HFFc6 (cell line): ENCODE measurements around the gene TSHZ1. TPM values are rescaled to one million over a fixed set of nuclear protein-coding genes. Genes with fewer than 3 reads are reported as not detected.

Experiments used
- DNase-seq: peaks from one replicate; pipeline ENCODE4 v3.0.0-alpha.2; 2018
- H3K27ac Mint-ChIP-seq: 2 replicates; pipeline ENCODE4 v1.8.0; 2020; ENCODE audit warnings: mild to moderate bottlenecking, mixed read lengths
- H3K27me3 Mint-ChIP-seq: 2 replicates; pipeline ENCODE4 v1.8.0; 2021; ENCODE audit warnings: mild to moderate bottlenecking, moderate library complexity, mixed read lengths; ENCODE audit not compliant: insufficient read depth
- H3K36me3 Mint-ChIP-seq: 2 replicates; pipeline ENCODE4 v1.8.0; 2021; ENCODE audit warnings: low read depth, mixed read lengths
- H3K4me1 Mint-ChIP-seq: 2 replicates; pipeline ENCODE4 v1.8.0; 2020; ENCODE audit warnings: low read depth, mixed read lengths
- H3K4me3 Mint-ChIP-seq: 2 replicates; pipeline ENCODE4 v1.8.0; 2020; ENCODE audit warnings: mild to moderate bottlenecking, moderate library complexity, mixed read lengths
- H3K9me3 Mint-ChIP-seq: 2 replicates; pipeline ENCODE4 v1.8.0; 2020; ENCODE audit warnings: mild to moderate bottlenecking, mixed read lengths
- total RNA-seq, 6 experiments: library from RNA; stranded (reverse); fragmentation: NEBNext Ultra II Directional; extraction: Animal tissue kit (Norgen Biotek cat#: 25700); gene quantifications; 2 replicates in 1 of 6; 3 replicates in 5 of 6; pipeline ENCODE4 v1.2.3, GENCODE V29; 2021
- TF ChIP-seq, protein P1 (sequence below): fragments of 200-600 bp; sonication (generic); IDR thresholded peaks from 2 replicates; pipeline ENCODE4 v1.5.0; 2021; ENCODE audit warnings: antibody characterized with exemption, mild to moderate bottlenecking

Gene TSHZ1
- total RNA-seq, 6 experiments from 2014 or later: 18.6 to 25.0 (median 23.3) TPM

DNA sequence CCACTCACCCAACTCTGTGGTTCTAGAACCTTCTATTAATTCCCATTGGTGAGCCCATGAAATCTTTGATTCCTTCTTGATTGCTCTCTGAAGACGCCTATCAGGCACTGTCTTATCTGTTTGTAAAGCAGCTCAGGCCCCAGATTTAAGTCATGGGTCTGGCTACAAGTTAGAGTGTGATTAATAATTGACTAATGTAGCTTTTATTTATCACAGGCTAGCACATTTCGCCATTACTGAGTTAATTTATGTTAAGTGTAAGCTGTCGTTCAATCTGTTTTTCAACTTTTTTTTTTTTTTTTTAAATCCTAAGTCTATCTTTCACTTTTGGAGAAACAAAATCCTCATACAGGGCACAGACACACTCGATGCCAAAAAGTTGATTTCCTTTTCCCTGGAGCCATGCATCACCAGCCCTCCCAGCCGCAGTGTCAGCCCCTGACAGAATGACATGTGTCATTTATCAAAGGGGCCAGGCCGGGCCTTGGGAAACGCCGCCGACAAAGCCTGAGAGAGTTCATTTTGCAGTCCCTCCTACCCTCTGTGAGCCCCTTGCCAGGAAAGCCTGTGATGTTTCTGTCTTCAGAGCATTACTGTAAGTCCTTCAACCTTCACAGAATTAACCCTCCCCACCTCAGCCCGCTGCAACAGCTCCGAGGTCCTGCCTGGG lies 15.8 kb downstream of the TSHZ1 start:
- no peak for DNase-seq
- Mint-ChIP-seq H3K9me3 (no peaks in the 10 kb centered on the region), H3K4me1 (peaks cover 80% of the 10 kb centered on the region), H3K27ac (peak overlapping the region; percentile 90), H3K36me3 (peaks cover 15% of the 10 kb centered on the region), H3K27me3 (no peaks in the 10 kb centered on the region), H3K4me3 (peak overlapping the region; percentile 90)
- TF ChIP-seq, protein P1, sequence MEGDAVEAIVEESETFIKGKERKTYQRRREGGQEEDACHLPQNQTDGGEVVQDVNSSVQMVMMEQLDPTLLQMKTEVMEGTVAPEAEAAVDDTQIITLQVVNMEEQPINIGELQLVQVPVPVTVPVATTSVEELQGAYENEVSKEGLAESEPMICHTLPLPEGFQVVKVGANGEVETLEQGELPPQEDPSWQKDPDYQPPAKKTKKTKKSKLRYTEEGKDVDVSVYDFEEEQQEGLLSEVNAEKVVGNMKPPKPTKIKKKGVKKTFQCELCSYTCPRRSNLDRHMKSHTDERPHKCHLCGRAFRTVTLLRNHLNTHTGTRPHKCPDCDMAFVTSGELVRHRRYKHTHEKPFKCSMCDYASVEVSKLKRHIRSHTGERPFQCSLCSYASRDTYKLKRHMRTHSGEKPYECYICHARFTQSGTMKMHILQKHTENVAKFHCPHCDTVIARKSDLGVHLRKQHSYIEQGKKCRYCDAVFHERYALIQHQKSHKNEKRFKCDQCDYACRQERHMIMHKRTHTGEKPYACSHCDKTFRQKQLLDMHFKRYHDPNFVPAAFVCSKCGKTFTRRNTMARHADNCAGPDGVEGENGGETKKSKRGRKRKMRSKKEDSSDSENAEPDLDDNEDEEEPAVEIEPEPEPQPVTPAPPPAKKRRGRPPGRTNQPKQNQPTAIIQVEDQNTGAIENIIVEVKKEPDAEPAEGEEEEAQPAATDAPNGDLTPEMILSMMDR: no peak

GRCh38 chr18:75226956-75227316 lies 16.3 kb downstream of the TSHZ1 start:
- H3K27ac Mint-ChIP-seq: peak overlapping the region; percentile 90
- H3K36me3 Mint-ChIP-seq: peaks cover 15% of the 10 kb centered on the region
- peaks cover 75% of the 10 kb centered on the region for H3K4me1 Mint-ChIP-seq
- TF ChIP-seq, protein P1: no peak
- no peak for DNase-seq
- peak overlapping the region; percentile 90 for H3K4me3 Mint-ChIP-seq
- H3K9me3 Mint-ChIP-seq: no peaks in the 10 kb centered on the region
- H3K27me3 Mint-ChIP-seq: no peaks in the 10 kb centered on the region

DNA sequence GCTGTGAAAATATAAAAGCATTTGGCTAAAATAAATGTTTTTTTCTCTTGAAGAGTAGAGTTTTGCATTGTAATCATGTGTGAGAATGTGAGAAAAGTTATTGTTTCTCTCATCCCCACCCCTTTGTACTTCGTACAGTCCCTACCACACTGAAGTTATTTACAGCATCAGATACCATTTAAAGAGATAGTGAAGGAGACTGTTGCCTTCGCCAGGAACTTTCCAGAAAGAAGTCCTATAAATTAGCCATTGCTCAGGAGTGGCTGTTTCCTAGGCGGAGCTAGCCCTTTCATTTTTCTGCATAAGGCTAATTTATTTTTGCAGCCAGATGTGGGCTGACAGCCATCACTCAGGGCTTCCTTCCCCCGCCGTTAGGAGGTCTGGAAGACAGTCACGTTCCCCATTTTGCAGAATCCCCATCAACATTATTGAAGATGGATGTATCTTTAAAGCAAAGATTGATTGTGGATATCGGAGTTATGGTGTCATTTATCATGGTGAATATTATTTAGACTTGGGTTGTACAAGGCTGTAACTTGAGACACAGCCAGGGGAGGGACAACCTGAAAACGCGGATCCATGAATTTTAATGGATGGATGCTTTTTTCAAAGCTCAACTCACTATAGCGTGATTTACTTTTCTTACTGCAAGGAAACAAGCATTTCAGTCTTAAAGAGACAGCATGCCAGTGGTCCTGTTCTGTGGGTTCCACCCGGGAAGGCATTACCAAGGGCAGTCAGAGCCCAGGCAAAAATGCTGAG lies 17.1 kb downstream of the TSHZ1 start:
- Mint-ChIP-seq H3K4me1 (peaks cover 70% of the 10 kb centered on the region), H3K9me3 (no peaks in the 10 kb centered on the region), H3K27ac (peak overlapping the region; percentile 90), H3K36me3 (peaks cover 15% of the 10 kb centered on the region), H3K27me3 (no peaks in the 10 kb centered on the region), H3K4me3 (peak overlapping the region; percentile 90)
- DNase-seq: no peak
- TF ChIP-seq, protein P1: no peak

DNA sequence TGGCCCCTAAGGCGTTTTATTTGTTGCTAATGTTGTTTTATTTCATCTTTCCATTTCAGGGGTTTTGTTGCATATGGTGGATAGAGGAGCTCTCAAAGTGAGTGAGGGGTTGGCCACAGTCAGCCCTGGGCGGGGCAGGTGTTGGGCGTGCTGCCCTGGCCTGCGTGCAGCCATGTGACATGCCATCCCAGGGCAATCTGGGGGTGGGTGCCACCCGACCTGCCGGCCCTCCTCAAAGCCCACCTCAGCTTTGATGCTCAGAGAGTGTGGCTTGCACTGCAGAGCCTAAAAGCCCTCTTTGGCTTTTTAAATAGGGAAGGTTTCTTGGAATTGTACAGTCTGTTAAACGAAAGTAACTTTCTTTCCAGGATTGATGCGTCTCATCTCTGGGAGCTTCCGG lies 18.4 kb downstream of the TSHZ1 start:
- Mint-ChIP-seq H3K4me1 (peaks cover 70% of the 10 kb centered on the region), H3K27ac (no peak overlapping the region), H3K9me3 (no peaks in the 10 kb centered on the region), H3K27me3 (no peaks in the 10 kb centered on the region), H3K4me3 (no peak overlapping the region), H3K36me3 (peaks cover 15% of the 10 kb centered on the region)
- TF ChIP-seq, protein P1: no peak
- no peak for DNase-seq

- DNase-seq: no peak
- peaks cover 70% of the 10 kb centered on the region for H3K4me1 Mint-ChIP-seq
- H3K27ac Mint-ChIP-seq: no peak overlapping the region
- TF ChIP-seq, protein P1: no peak
- H3K9me3 Mint-ChIP-seq: no peaks in the 10 kb centered on the region
- peaks cover 15% of the 10 kb centered on the region for H3K36me3 Mint-ChIP-seq
- no peak overlapping the region for H3K4me3 Mint-ChIP-seq
- H3K27me3 Mint-ChIP-seq: no peaks in the 10 kb centered on the region
Measured at GRCh38 chr18:75229437-75229836, 18.8 kb downstream of the TSHZ1 start.
